Measurements from ENCODE around the gene EXPH5.

The EXPH5 gene

DNA sequence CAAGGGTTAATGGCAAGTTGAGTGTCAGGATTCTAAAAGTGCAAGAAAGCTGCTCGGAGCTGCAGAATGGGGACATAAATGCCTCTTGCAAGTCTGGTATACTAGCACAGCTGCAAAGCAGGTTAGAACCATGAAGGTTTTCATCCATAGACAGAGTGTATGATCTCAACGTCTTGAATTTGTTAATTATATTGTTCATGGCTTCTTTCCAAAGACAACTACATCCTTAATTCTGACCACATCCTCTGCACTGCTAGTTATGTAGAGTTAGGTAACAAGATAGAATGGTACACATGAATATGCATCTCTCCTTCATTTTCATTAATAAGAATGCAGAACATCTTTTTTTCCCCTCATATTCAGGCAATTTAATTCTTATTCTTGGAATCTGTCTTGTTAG is 34.2 kb downstream of the EXPH5 start:
- no peak for DNase-seq

DNA sequence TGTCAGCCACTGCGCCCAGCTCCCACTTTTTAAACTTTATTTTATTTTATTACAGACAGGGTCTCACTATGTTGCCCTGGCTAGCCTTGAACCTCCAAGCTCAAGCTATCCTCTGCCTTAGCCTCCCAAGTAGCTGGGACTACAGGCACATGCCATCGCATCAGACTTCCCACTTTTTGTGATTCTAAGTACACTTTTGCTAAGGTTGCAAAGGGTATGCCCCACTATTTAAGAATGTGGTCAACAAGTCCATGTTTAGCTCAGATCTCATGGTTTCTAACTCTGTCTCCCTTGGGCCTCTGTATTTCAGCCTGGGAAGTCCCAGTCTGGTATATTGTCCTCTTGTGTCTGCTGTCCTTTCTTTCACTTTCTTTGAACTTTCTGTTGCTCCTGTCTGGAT is 35.3 kb downstream of the EXPH5 start:
- no peak for DNase-seq

DNA sequence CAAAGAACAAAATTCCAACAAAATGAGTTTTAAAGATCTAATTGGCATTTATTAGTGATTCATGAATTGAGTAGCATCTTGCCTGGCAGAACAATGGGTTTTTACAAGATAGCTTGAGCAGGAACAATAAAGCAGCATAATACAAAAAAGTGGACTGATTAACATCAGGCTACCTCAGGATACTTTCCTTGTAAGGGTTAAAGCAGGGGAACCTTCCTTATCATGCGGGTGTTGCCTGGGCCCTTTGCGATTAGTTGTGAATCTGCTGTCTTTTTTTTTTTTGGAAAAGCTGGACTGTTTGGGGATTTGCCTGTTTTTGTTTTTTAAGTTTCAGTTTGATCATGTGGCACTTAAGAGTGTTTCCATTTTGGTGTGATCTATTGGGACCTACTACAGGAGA is 37.5 kb downstream of the EXPH5 start:
- DNase-seq, result no peak

- DNase-seq, result no peak
Observed at GRCh38 chr11:108551651-108552462, 41.7 kb downstream of the EXPH5 start.

- DNase-seq, result no peak
Observed at GRCh38 chr11:108549319-108549885, 44.2 kb downstream of the EXPH5 start.

DNA sequence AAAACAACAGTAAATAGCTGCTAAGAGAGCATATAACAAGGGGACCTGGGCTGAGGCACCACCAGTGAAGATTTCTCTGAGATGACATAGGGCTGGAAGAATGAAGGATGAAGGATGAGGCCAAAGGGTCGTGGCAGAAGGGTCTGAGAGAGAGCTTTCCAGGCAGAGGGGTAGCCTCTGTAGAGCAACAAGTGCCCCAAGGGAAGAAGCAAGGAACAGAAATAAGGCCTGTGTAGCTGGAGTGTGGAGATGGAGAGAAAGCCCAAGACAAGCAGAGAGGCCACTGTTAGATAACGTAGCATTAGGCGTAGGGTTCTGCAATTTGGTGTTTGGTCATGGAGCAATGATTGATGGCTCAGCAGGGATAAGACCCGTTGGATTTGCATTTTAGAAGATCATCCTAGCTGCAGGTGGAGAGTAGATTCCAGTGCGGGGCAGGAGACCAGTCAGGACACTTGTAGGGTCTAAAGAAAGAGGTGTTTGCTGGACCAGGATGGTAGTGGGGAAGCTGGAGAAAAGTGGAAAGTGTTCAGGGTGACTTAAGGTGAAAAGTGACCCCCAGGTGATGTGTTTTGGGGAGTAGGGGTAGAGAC is 47.6 kb downstream of the EXPH5 start:
- no peak for DNase-seq

- no peak for DNase-seq
Observed at GRCh38 chr11:108543316-108543964, 50.1 kb downstream of the EXPH5 start.

DNA sequence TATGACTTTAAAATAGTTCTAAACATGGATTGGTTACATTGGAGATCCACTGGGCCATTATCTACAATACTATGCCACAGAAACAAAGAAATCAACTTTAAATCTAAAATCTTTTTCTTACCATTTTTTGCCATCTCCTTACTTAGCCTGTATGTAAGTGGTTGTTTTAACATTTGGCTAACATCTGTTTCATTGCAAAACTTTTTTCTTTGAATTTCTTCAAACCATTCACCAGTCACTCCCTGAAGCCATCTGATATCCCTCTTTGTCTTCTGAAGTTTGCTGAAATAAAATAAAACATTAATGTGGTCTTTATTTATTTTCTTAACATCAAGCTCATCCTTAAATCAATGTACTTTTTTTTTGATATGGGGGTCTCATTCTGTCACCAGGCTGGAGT is 52.0 kb downstream of the EXPH5 start:
- no peak for DNase-seq

- DNase-seq, result no peak
Observed at GRCh38 chr11:108538502-108538901, 55.1 kb downstream of the EXPH5 start.

DNA sequence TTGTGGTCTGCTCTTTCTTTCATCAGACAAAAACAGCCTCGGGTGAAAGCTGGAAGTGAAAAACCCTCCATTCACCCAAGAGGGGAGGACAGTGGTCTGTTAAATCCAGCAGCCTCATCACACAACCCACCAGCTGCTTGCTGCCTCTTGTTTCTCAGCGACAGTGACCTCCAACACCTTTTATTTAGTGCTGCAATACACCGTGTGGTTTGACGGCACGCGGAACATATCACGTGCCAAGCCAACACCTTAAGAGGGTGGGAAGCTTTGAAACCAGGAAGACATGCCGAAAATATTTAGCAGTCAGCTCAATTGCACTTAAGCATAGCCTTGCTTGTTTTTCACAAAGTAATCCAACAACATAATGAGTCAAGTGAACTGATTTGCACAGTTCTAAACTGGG is 55.5 kb downstream of the EXPH5 start:
- DNase-seq, result no peak

- no peak for DNase-seq
Observed at GRCh38 chr11:108536783-108537182, 56.8 kb downstream of the EXPH5 start.

- DNase-seq, result no peak
Observed at GRCh38 chr11:108535384-108535955, 58.1 kb downstream of the EXPH5 start.

GRCh38 chr11:108534274-108534882 is 59.2 kb downstream of the EXPH5 start:
- no peak for DNase-seq

GRCh38 chr11:108530426-108530825 is 63.1 kb downstream of the EXPH5 start:
- DNase-seq, result no peak

DNA sequence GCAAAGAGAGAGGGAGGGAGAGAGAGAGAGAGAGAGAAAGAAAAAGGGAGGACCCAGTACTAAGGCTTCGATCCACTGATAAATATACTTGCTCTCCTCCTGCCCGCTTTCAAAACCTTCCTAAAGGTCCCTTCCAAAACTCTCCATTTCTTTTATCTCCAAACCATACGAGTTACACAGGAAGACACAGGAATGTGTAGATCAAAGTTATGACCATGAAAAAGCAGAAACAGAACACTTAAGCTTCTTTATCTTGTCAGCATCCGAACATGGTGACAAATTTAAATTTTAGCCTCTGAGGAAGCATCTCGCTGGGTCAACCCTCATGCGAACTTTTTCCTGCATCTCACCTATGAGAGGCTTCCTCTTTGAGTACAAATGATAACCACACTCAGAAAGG is 66.2 kb downstream of the EXPH5 start:
- DNase-seq, result no peak

- no peak for DNase-seq
Observed at GRCh38 chr11:108525161-108525560, 68.4 kb downstream of the EXPH5 start.

- no peak for DNase-seq
Observed at GRCh38 chr11:108524422-108524821, 69.1 kb downstream of the EXPH5 start.

- no peak for DNase-seq
Observed at GRCh38 chr11:108522318-108522717, 71.2 kb downstream of the EXPH5 start.

GRCh38 chr11:108518581-108518980 is 75.0 kb downstream of the EXPH5 start:
- DNase-seq, result no peak

GRCh38 chr11:108516125-108516524 is 77.4 kb downstream of the EXPH5 start:
- DNase-seq, result no peak

GRCh38 chr11:108512708-108513107 is 80.9 kb downstream of the EXPH5 start:
- DNase-seq, result no peak

GRCh38 chr11:108511851-108512474 is 81.6 kb downstream of the EXPH5 start:
- DNase-seq, result no peak

Measured in NCI-H345 (cell line).